Testis (tissue), 3 donors: ENCODE data around the gene GPR132. TPM values are rescaled to one million over a fixed set of nuclear protein-coding genes. Genes with fewer than 3 reads are reported as not detected.

Experiments used
- DNase-seq: peaks from one replicate; pipeline ENCODE4 v3.0.0-alpha.2; 2019
- H3K27ac ChIP-seq, 2 donors: fragments of 200-600 bp; sonication (generic); one replicate each; pipeline ENCODE4 v1.5.1; 2019
- H3K27me3 ChIP-seq: fragments of 200-600 bp; sonication (generic); one replicate; pipeline ENCODE4 v1.5.1; 2019
- H3K36me3 ChIP-seq: fragments of 200-600 bp; sonication (generic); one replicate; pipeline ENCODE4 v1.5.1; 2017; ENCODE audit warnings: low read depth; ENCODE audit errors: missing control alignments
- H3K4me1 ChIP-seq: fragments of 200-600 bp; sonication (generic); one replicate; pipeline ENCODE4 v1.5.1; 2019
- H3K4me3 ChIP-seq, 2 donors: fragments of 200-600 bp; sonication (generic); one replicate each; pipeline ENCODE4 v1.5.1; 2017 to 2019
- H3K9me3 ChIP-seq: fragments of 200-600 bp; sonication (generic); one replicate; pipeline ENCODE4 v1.5.1; 2017
- CTCF ChIP-seq, 3 experiments: fragments of 450-650 bp in 2 of 3; fragments of 200-600 bp in 1 of 3; sonication (generic) in 1 of 3; IDR thresholded peaks; one replicate each; pipeline ENCODE4 v1.5.1; 2016 to 2019; ENCODE audit warnings: antibody characterized with exemption in 3 of 3, mild to moderate bottlenecking in 2 of 3, moderate library complexity in 1 of 3
- POLR2A ChIP-seq: fragments of 450-650 bp; IDR thresholded peaks from one replicate; pipeline ENCODE4 v1.6.1; 2017; ENCODE audit warnings: antibody characterized with exemption, mild to moderate bottlenecking, moderate library complexity
- WGBS, 2 donors: methylation state at CpG; one replicate each; pipeline ENCODE4 v1.1.5; 2018; 5-methylcytosine and 5-hydroxymethylcytosine counted together
- intact Hi-C: fragments of 100-400 bp; cut with DNase I; formaldehyde crosslinking; loops from one replicate; pipeline ENCODE4 v1.15.1; 2023; ENCODE audit warnings: low total_unique reads
- polyA plus RNA-seq: library from polyadenylated mRNA; stranded (reverse); fragments of 350-450 nt; fragmentation: Illumina TruSeq; extraction: RNeasy Lipid Tissue Mini Kit (QIAGEN cat#74804); gene quantifications from one replicate; pipeline ENCODE4 v1.2.3, GENCODE V29; 2014; ENCODE audit warnings: low read depth, low replicate concordance; ENCODE audit not compliant: insufficient read depth
- total RNA-seq, 2 donors: library from RNA; depleted of rRNA; stranded (reverse); fragments of >200 nt; gene quantifications; one replicate each; pipeline ENCODE4 v1.2.3, GENCODE V29; 2016

Gene GPR132
- total and polyA plus RNA-seq, 3 donors from 2014 or later, result 1.2 to 2.5 (median 2.0) TPM

GRCh38 chr14:105076296-105076804 is 11.1 kb upstream of the GPR132 start:
- no peaks in the 10 kb centered on the region for H3K27me3 ChIP-seq
- 54 to 68% methylated on average over 9 to 16 of the region's 16 CpGs for WGBS, 2 donors

GRCh38 chr14:105075379-105076295 is 10.4 kb upstream of the GPR132 start:
- Histone ChIP-seq H3K4me3 (no peak overlapping the region), H3K9me3 (no peaks in the 10 kb centered on the region), H3K4me1 (peaks cover 14% of the 10 kb centered on the region), H3K27ac (no peak overlapping the region), H3K36me3 (no peaks in the 10 kb centered on the region), H3K27me3 (no peaks in the 10 kb centered on the region)
- TF ChIP-seq POLR2A, result no peak
- TF ChIP-seq CTCF (IDR thresholded peaks at IDR 0.05), result no peak
- DNase-seq, result no peak
- WGBS, 2 donors, result 30 to 47% methylated on average over 2 to 23 of the region's 24 CpGs
- intact Hi-C loops, result no loop called here

More at GRCh38 chr14:105076296-105076804, 11.1 kb upstream of the GPR132 start:
- Histone ChIP-seq H3K9me3 (no peaks in the 10 kb centered on the region), H3K4me3 (no peak overlapping the region), H3K36me3 (no peaks in the 10 kb centered on the region), H3K4me1 (peaks cover 14% of the 10 kb centered on the region), H3K27ac (no peak overlapping the region)
- TF ChIP-seq POLR2A, result no peak
- TF ChIP-seq CTCF (IDR thresholded peaks at IDR 0.05), result no peak
- no peak for DNase-seq
- intact Hi-C loops, result no loop called here

- Histone ChIP-seq H3K9me3 (no peaks in the 10 kb centered on the region), H3K27ac (no peak overlapping the region), H3K36me3 (no peaks in the 10 kb centered on the region), H3K4me3 (no peak overlapping the region), H3K4me1 (peaks cover 14% of the 10 kb centered on the region), H3K27me3 (no peaks in the 10 kb centered on the region)
- TF ChIP-seq POLR2A (no peak), CTCF (IDR thresholded peaks at IDR 0.05) (no peak)
- 59 to 86% methylated on average over 5 to 15 of the region's 15 CpGs for WGBS, 2 donors
- intact Hi-C loops, result no loop called here
- DNase-seq, result no peak
Observed at GRCh38 chr14:105074601-105075053, 9.4 kb upstream of the GPR132 start.

GRCh38 chr14:105073720-105074600 is 8.7 kb upstream of the GPR132 start:
- Histone ChIP-seq H3K4me3 (no peak overlapping the region), H3K4me1 (peaks cover 14% of the 10 kb centered on the region), H3K9me3 (no peaks in the 10 kb centered on the region), H3K27ac (no peak overlapping the region), H3K27me3 (no peaks in the 10 kb centered on the region), H3K36me3 (no peaks in the 10 kb centered on the region)
- intact Hi-C loops, result no loop called here
- no peak for DNase-seq
- 84% methylated on average over 10 to 18 of the region's 18 CpGs for WGBS, 2 donors
- TF ChIP-seq POLR2A (no peak), CTCF (IDR thresholded peaks at IDR 0.05) (no peak)
